Measurements from ENCODE around the gene MAPKAPK3. TPM values are rescaled to one million over a fixed set of nuclear protein-coding genes. Genes with fewer than 3 reads are reported as not detected.

The MAPKAPK3 gene
- total RNA-seq, 1 experiment from 2014 or later, result 53.9 TPM

DNA sequence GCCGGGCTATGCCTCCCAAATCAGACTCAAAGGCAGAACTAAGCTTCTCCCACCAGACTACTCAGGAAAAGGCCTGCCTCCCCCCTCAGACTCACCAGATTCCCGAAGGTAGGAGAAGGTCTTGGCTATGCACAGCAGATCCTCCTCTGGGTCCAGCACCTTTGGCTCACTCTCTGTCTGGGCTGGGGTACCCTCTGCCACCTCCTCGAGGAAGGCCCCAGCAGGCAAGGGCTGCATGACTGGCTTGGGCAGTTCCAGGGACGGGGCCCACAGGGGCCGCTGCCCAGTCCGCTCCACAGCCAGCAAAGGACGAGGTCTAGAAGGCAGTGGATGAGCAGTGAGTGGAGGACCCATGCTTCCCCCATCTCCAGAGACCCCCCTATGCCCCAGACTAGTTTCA, 8.7 kb upstream of the MAPKAPK3 start:
- no peak overlapping the region for H3K27ac Mint-ChIP-seq (ENCODE audit: low read depth, unreplicated experiment)
- no peak for DNase-seq (ENCODE audit: unreplicated experiment)
- no TSS peak for BruUV-seq (replicated peaks)
- H3K4me3 Mint-ChIP-seq (ENCODE audit: unreplicated experiment), result no peak overlapping the region
- peaks cover 5% of the 10 kb centered on the region for H3K36me3 Mint-ChIP-seq (ENCODE audit: insufficient read depth, unreplicated experiment)
- TF ChIP-seq, protein P1, sequence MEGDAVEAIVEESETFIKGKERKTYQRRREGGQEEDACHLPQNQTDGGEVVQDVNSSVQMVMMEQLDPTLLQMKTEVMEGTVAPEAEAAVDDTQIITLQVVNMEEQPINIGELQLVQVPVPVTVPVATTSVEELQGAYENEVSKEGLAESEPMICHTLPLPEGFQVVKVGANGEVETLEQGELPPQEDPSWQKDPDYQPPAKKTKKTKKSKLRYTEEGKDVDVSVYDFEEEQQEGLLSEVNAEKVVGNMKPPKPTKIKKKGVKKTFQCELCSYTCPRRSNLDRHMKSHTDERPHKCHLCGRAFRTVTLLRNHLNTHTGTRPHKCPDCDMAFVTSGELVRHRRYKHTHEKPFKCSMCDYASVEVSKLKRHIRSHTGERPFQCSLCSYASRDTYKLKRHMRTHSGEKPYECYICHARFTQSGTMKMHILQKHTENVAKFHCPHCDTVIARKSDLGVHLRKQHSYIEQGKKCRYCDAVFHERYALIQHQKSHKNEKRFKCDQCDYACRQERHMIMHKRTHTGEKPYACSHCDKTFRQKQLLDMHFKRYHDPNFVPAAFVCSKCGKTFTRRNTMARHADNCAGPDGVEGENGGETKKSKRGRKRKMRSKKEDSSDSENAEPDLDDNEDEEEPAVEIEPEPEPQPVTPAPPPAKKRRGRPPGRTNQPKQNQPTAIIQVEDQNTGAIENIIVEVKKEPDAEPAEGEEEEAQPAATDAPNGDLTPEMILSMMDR (IDR thresholded peaks at IDR 0.05; ENCODE audit: unreplicated experiment), result no peak
- no peaks in the 10 kb centered on the region for H3K9me3 Mint-ChIP-seq (ENCODE audit: unreplicated experiment)
- no peaks in the 10 kb centered on the region for H3K27me3 Mint-ChIP-seq (ENCODE audit: insufficient read depth, unreplicated experiment)
- H3K4me1 Mint-ChIP-seq (ENCODE audit: insufficient read depth, unreplicated experiment), result peaks cover 19% of the 10 kb centered on the region
- CTCF ChIA-PET, result interaction anchor here (0.7 to 13.5 kb wide), 3 partner anchors 36 to 782 kb away, joined by 3 to 397 read pairs (median 5); partner anchors contain the start of genes C3orf18 and HEMK1
- intact Hi-C loops (cut with micrococcal nuclease), result no loop called here
- POLR2A ChIA-PET, result no interaction called here

DNA sequence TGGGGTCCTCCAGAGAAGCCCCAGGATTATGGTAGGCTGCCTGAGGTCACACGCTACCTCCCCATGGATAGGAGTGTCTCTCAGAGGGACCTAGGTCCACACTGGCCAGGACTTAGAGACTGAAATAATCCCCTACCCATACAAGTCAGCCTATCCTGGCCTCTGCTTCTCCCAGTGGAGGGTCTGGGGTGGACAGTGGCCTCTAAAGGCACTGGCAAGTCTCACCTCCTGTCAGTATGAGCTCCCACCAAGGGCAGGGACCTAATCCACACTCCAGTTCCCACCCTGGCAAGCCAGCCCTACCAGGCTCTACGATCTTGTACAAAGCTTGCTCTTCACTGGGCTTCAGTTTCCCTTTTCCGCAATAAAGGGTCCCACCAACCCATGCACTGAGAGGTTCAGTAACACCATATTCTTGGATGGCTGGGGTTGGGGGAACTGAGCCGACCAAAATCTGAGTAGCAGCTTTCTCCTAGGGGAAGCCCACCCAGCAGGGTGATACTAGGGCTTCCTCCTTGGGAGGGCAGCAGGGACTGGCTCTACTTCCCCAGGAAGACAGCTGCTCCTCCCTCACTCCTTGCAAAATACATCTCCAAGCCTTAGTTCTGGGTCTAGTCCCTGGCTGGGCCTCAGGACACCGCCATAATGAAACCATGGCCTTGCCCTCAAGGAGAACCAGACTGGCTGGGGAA, 7.7 kb upstream of the MAPKAPK3 start:
- Mint-ChIP-seq H3K4me1 (ENCODE audit: insufficient read depth, unreplicated experiment) (peaks cover 26% of the 10 kb centered on the region), H3K4me3 (ENCODE audit: unreplicated experiment) (no peak overlapping the region), H3K27me3 (ENCODE audit: insufficient read depth, unreplicated experiment) (no peaks in the 10 kb centered on the region), H3K9me3 (ENCODE audit: unreplicated experiment) (no peaks in the 10 kb centered on the region), H3K36me3 (ENCODE audit: insufficient read depth, unreplicated experiment) (peaks cover 5% of the 10 kb centered on the region), H3K27ac (ENCODE audit: low read depth, unreplicated experiment) (no peak overlapping the region)
- no TSS peak for BruUV-seq (replicated peaks)
- DNase-seq (ENCODE audit: unreplicated experiment), result no peak
- CTCF ChIA-PET, result interaction anchor here (0.6 to 13.5 kb wide), 6 partner anchors 37 to 780 kb away, joined by 3 to 397 read pairs (median 4); partner anchors contain the start of genes C3orf18 and HEMK1
- TF ChIP-seq, protein P1 (IDR thresholded peaks at IDR 0.05; ENCODE audit: unreplicated experiment), result no peak
- intact Hi-C loops (cut with micrococcal nuclease), result no loop called here
- POLR2A ChIA-PET, result interaction anchor here (0.6 to 5.3 kb wide), 3 partner anchors 9 to 145 kb away, joined by 3 to 48 read pairs (median 3); partner anchors contain the start of genes C3orf18 and HEMK1

DNA sequence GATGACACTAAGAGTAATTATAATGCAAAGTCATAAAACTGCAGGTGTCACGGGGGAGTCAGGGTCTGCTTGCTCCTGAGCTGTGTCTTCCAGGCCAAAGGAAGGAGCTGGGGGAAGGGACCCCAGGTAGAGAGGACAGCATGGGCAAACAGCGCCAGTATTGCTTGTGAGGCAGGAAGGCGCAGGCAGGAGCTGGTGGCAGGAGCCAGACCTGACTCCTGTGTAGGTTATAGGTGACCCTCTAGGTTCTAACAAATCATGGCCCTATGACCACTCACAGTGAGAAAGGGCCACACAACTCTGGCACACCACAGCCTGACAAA, 7.2 kb upstream of the MAPKAPK3 start:
- intact Hi-C loops (cut with micrococcal nuclease), result loop anchor here (5.0 to 10.0 kb wide), 2 partner anchors 262 to 1065 kb away; partner anchors contain the start of genes TEX264 and ZMYND10
- no peak overlapping the region for H3K27ac Mint-ChIP-seq (ENCODE audit: low read depth, unreplicated experiment)
- BruUV-seq (replicated peaks), result no TSS peak
- H3K4me3 Mint-ChIP-seq (ENCODE audit: unreplicated experiment), result no peak overlapping the region
- CTCF ChIA-PET, result interaction anchor here (0.6 to 13.5 kb wide), 6 partner anchors 14 to 780 kb away, joined by 3 to 397 read pairs (median 4); partner anchors contain the start of genes C3orf18 and HEMK1
- TF ChIP-seq, protein P1 (IDR thresholded peaks at IDR 0.05; ENCODE audit: unreplicated experiment), result no peak
- H3K27me3 Mint-ChIP-seq (ENCODE audit: insufficient read depth, unreplicated experiment), result no peaks in the 10 kb centered on the region
- H3K36me3 Mint-ChIP-seq (ENCODE audit: insufficient read depth, unreplicated experiment), result peaks cover 5% of the 10 kb centered on the region
- peaks cover 29% of the 10 kb centered on the region for H3K4me1 Mint-ChIP-seq (ENCODE audit: insufficient read depth, unreplicated experiment)
- DNase-seq (ENCODE audit: unreplicated experiment), result no peak
- POLR2A ChIA-PET, result interaction anchor here (0.6 to 5.3 kb wide), 3 partner anchors 9 to 146 kb away, joined by 3 to 48 read pairs (median 3); partner anchors contain the start of genes C3orf18 and HEMK1
- no peaks in the 10 kb centered on the region for H3K9me3 Mint-ChIP-seq (ENCODE audit: unreplicated experiment)

DNA sequence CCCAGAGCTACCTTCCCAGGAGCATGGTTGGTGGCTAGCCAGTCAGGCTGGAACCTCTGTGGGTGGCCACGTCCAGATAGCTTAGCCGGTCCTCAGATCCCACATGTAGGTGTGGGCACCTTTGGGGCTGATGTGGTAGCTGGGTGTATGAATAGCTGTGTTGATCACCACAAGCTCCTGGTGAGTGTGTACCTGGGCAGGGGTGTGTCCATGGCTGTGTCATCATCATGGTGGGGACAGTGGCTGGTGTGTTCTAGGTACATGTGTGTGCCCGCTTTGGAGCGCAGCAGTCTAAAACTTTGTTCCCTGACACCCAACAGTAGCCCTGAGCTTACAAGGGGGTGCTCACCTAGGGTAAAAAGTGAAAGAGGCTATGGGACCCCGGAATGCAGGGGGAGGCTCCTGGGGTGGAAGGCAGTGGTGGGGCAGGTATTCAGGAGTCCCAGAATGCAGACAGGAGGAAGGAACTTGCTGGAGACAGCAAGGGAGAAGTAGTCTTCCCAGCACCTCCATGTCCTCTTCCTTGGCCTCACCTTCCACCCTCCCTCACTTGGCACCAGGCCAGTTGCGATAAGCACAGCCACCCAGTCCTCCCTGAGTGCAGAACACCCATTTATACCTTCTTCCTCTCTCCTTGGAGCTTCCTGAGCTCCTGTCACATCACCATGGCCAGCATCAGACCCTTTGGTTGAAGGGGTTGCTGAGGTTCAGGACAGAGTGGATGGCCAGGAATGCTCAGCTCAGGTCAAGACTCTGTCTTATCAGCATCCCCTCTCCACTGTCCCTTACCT, 6.6 kb upstream of the MAPKAPK3 start:
- intact Hi-C loops (cut with micrococcal nuclease), result loop anchor here (5.0 to 10.0 kb wide), 2 partner anchors 263 to 1064 kb away; partner anchors contain the start of genes TEX264 and ZMYND10
- Mint-ChIP-seq H3K4me3 (ENCODE audit: unreplicated experiment) (peak overlapping the region; percentile 93), H3K36me3 (ENCODE audit: insufficient read depth, unreplicated experiment) (peaks cover 5% of the 10 kb centered on the region), H3K4me1 (ENCODE audit: insufficient read depth, unreplicated experiment) (peaks cover 29% of the 10 kb centered on the region), H3K27me3 (ENCODE audit: insufficient read depth, unreplicated experiment) (no peaks in the 10 kb centered on the region), H3K27ac (ENCODE audit: low read depth, unreplicated experiment) (peak overlapping the region; percentile 42), H3K9me3 (ENCODE audit: unreplicated experiment) (no peaks in the 10 kb centered on the region)
- no TSS peak for BruUV-seq (replicated peaks)
- DNase-seq (ENCODE audit: unreplicated experiment), result peak; percentile 23
- ChIA-PET POLR2A (interaction anchor here (1.4 to 5.3 kb wide), 3 partner anchors 9 to 41 kb away, joined by 3 to 48 read pairs (median 34); partner anchors contain the start of genes C3orf18 and HEMK1), CTCF (interaction anchor here (0.5 to 13.5 kb wide), 8 partner anchors 9 to 779 kb away, joined by 3 to 397 read pairs (median 4); partner anchors contain the start of genes C3orf18 and HEMK1)
- TF ChIP-seq, protein P1 (IDR thresholded peaks at IDR 0.05; ENCODE audit: unreplicated experiment), result no peak

All from MCF 10A (cell line).